ENCODE results near the gene CD1E. TPM values are rescaled to one million over a fixed set of nuclear protein-coding genes. Genes with fewer than 3 reads are reported as not detected.

The CD1E gene
- total and polyA plus RNA-seq, 2 donors (not counting 1 experiment from before 2014, with no cell fraction given), result not detected

DNA sequence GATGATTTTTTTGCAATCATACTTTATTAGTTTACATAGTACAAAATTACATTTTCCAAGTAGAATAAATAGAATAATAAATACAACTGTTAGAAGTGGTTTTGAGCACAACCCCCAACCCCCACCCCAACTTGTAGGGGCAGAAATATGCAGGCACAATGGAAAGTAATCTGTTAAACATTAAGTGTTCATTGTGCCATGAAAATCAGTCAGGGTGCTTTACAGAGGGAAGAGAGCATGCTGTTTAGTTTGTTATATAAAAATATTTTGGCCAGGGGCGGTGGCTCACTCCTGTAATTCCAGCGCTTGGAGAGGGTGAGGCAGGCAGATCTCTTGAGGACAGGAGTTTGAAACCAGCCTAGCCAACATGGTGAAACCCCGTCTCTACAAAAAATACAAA is 43.0 kb downstream of the CD1E start:
- H3K9me3 ChIP-seq (ENCODE audit: control extremely low read depth in 1 of 3, control insufficient read depth in 2 of 3, insufficient read depth in 1 of 3, low read length in 2 of 3), result no peaks in the 10 kb centered on the region
- no peak overlapping the region for H3K4me2 ChIP-seq (replicated peaks; ENCODE audit: low read depth, low read length, poor library complexity, severe bottlenecking)
- no peak overlapping the region for H3K4me3 ChIP-seq (ENCODE audit: control extremely low read depth in 1 of 5, extremely low read depth in 1 of 5, insufficient read depth in 1 of 5, low read depth in 2 of 5, low read length in 4 of 5)
- H2AFZ ChIP-seq (ENCODE audit: insufficient read depth, low read depth, low read length, poor library complexity, severe bottlenecking), result no peak overlapping the region
- Mint-ChIP-seq H3K4me3 (no peak overlapping the region), H3K4me1 (peaks cover 16% of the 10 kb centered on the region), H3K27me3 (no peaks in the 10 kb centered on the region), H3K9me3 (ENCODE audit: insufficient read depth) (no peaks in the 10 kb centered on the region), H3K27ac (no peak overlapping the region)
- H3K79me2 ChIP-seq (ENCODE audit: control insufficient read depth, insufficient read depth, low read length), result no peaks in the 10 kb centered on the region
- ATAC-seq (ENCODE audit: low read depth) (no peak), DNase-seq (no peak)
- WGBS (ENCODE audit: insufficient coverage), result 94% methylated on average over 2 of the region's 3 CpGs
- H3K9ac ChIP-seq (ENCODE audit: low read length), result no peak overlapping the region
- ChIA-PET CTCF (interaction anchor here (1.0 kb wide), 1 partner anchor 192 kb away, joined by 3 read pairs; no protein-coding TSS in a partner anchor), POLR2A (no interaction called here)
- intact Hi-C loops (cut with micrococcal nuclease), result loop anchor here (10.0 kb wide), 2 partner anchors 152 to 618 kb away; no protein-coding TSS in a partner anchor
- H3K4me1 ChIP-seq (ENCODE audit: control insufficient read depth in 2 of 2, insufficient read depth in 2 of 2, low read length in 2 of 2), result peaks cover 3 to 12% of the 10 kb centered on the region in 2 donors
- H3K27me3 ChIP-seq (replicated peaks in 1 of 4; ENCODE audit: control extremely low read depth in 1 of 4, control insufficient read depth in 3 of 4, insufficient read depth in 4 of 4, low read length in 3 of 4), result no peaks in the 10 kb centered on the region
- no peaks in the 10 kb centered on the region for H4K20me1 ChIP-seq (ENCODE audit: control insufficient read depth, insufficient read depth, low read length, poor library complexity, severe bottlenecking)
- no peak for TF ChIP-seq EZH2 (IDR thresholded peaks at IDR 0.05; ENCODE audit: borderline replicate concordance, insufficient read depth, low read depth, low read length, poor library complexity, severe bottlenecking)
- TF ChIP-seq, protein P1, sequence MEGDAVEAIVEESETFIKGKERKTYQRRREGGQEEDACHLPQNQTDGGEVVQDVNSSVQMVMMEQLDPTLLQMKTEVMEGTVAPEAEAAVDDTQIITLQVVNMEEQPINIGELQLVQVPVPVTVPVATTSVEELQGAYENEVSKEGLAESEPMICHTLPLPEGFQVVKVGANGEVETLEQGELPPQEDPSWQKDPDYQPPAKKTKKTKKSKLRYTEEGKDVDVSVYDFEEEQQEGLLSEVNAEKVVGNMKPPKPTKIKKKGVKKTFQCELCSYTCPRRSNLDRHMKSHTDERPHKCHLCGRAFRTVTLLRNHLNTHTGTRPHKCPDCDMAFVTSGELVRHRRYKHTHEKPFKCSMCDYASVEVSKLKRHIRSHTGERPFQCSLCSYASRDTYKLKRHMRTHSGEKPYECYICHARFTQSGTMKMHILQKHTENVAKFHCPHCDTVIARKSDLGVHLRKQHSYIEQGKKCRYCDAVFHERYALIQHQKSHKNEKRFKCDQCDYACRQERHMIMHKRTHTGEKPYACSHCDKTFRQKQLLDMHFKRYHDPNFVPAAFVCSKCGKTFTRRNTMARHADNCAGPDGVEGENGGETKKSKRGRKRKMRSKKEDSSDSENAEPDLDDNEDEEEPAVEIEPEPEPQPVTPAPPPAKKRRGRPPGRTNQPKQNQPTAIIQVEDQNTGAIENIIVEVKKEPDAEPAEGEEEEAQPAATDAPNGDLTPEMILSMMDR (IDR thresholded peaks at IDR 0.05), result no peak
- no peaks in the 10 kb centered on the region for H3K36me3 ChIP-seq (replicated peaks in 1 of 2; ENCODE audit: control extremely low read depth in 1 of 2, control insufficient read depth in 1 of 2, extremely low read depth in 1 of 2, insufficient read depth in 2 of 2, low read length in 1 of 2)
- no peak overlapping the region for H3K27ac ChIP-seq (ENCODE audit: low read length in 2 of 2)

DNA sequence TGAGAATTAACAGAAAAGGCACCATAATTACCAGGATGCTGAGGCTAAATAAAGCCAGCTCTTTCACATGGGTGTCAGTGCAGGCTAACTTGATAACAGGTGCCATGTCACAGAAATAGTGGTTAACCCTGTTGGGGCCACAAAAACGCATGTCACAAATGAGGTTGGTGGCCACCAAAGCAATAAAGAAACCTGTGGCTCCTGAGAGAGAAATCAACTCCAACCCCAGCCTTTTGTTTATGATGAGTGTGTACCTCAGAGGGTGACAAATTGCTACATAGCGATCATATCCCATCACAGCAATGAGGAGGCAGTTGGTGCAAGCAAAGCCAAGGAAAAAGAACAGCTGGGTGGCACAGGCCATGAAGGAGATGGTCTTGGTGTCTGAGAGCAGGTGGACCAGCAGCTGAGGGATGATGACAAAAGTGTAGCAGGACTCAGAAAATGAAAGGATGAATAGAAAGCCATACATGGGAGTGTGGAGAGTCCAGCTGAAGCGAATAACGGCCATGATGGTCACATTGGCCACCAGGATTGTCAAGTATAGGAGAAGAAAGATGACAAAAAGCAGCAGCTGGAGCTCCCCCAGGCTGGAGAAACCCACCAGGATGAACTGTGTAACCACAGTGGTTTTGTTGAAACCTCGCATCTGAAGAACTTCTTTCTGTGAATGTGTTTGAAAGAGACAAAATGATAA is 45.3 kb downstream of the CD1E start, which contains the start of gene OR10T2:
Gene OR10T2 (minus strand): TSS at position 649 of the 697 bp plus-strand sequence. CDS start 0 bp downstream, at position 649.
- H3K9ac ChIP-seq (ENCODE audit: low read length), result no peak within 1 kb of the TSS
- no peaks in the 10 kb centered on the region for H4K20me1 ChIP-seq (ENCODE audit: control insufficient read depth, insufficient read depth, low read length, poor library complexity, severe bottlenecking)
- Mint-ChIP-seq H3K9me3 (ENCODE audit: insufficient read depth) (no peaks in the 10 kb centered on the region), H3K27ac (no peak within 1 kb of the TSS), H3K4me3 (no peak within 1 kb of the TSS), H3K4me1 (peaks cover 12% of the 10 kb centered on the region), H3K27me3 (no peaks in the 10 kb centered on the region)
- DNase-seq (no peak), ATAC-seq (ENCODE audit: low read depth) (no peak)
- no peak within 1 kb of the TSS for H3K4me2 ChIP-seq (replicated peaks; ENCODE audit: low read depth, low read length, poor library complexity, severe bottlenecking)
- no peak within 1 kb of the TSS for H3K27ac ChIP-seq (ENCODE audit: low read length in 2 of 2)
- WGBS (ENCODE audit: insufficient coverage), result 86% methylated on average over 2 of the region's 5 CpGs
- H3K4me1 ChIP-seq (ENCODE audit: control insufficient read depth in 2 of 2, insufficient read depth in 2 of 2, low read length in 2 of 2), result peaks cover 2 to 12% of the 10 kb centered on the region in 2 donors
- H3K4me3 ChIP-seq (ENCODE audit: control extremely low read depth in 1 of 5, extremely low read depth in 1 of 5, insufficient read depth in 1 of 5, low read depth in 2 of 5, low read length in 4 of 5), result no peak within 1 kb of the TSS
- no peaks in the 10 kb centered on the region for H3K9me3 ChIP-seq (ENCODE audit: control extremely low read depth in 1 of 3, control insufficient read depth in 2 of 3, insufficient read depth in 1 of 3, low read length in 2 of 3)
- no peaks in the 10 kb centered on the region for H3K79me2 ChIP-seq (ENCODE audit: control insufficient read depth, insufficient read depth, low read length)
- peak within 1 kb of the TSS; percentile 20 for H2AFZ ChIP-seq (ENCODE audit: insufficient read depth, low read depth, low read length, poor library complexity, severe bottlenecking)
- CTCF ChIA-PET, result interaction anchor here (0.8 kb wide), 1 partner anchor 45 kb away, joined by 3 read pairs; the partner anchor contains the start of gene CD1E
- POLR2A ChIA-PET, result no interaction called here
- no peaks in the 10 kb centered on the region for H3K27me3 ChIP-seq (replicated peaks in 1 of 4; ENCODE audit: control extremely low read depth in 1 of 4, control insufficient read depth in 3 of 4, insufficient read depth in 4 of 4, low read length in 3 of 4)
- no peak for TF ChIP-seq EZH2 (IDR thresholded peaks at IDR 0.05; ENCODE audit: borderline replicate concordance, insufficient read depth, low read depth, low read length, poor library complexity, severe bottlenecking)
- TF ChIP-seq, protein P1 (IDR thresholded peaks at IDR 0.05), result no peak
- intact Hi-C loops (cut with micrococcal nuclease), result loop anchor here (10.0 kb wide), 2 partner anchors 154 to 616 kb away; no protein-coding TSS in a partner anchor
- no peaks in the 10 kb centered on the region for H3K36me3 ChIP-seq (replicated peaks in 1 of 2; ENCODE audit: control extremely low read depth in 1 of 2, control insufficient read depth in 1 of 2, extremely low read depth in 1 of 2, insufficient read depth in 2 of 2, low read length in 1 of 2)
